Heart right ventricle (tissue), 16 donors: ENCODE data around the gene STK31. TPM values are rescaled to one million over a fixed set of nuclear protein-coding genes. Genes with fewer than 3 reads are reported as not detected.
"Not testable (repeated sequence)": the region's sequence is repeated elsewhere in the genome, so short reads cannot be mapped to it uniquely, and the experiment has no call there.

Experiments
- ATAC-seq, 8 donors: fragments of 200-7000 bp; cut with Tn5 transposase; one replicate each; pipeline ENCODE4 v1.9.1; 2020; ENCODE audit warnings: mild to moderate bottlenecking in 8 of 8, moderate library complexity in 8 of 8, moderate number of reproducible peaks in 1 of 8
- DNase-seq, 2 donors: peaks; one replicate each; pipeline ENCODE4 v3.0.0-alpha.2; 2020
- H3K27ac ChIP-seq, 10 donors: fragments of 200-600 bp; sonication (generic) in 2 of 10; one replicate each; pipeline versions ENCODE4 v1.5.0 to v1.8.0; 2020 to 2022; ENCODE audit warnings: mild to moderate bottlenecking in 3 of 10
- H3K27me3 ChIP-seq, 7 donors: fragments of 200-600 bp; one replicate each; pipeline ENCODE4 v1.8.0; 2021 to 2022; ENCODE audit warnings: mild to moderate bottlenecking in 2 of 7
- H3K36me3 ChIP-seq, 9 donors: fragments of 200-600 bp; sonication (generic) in 1 of 9; one replicate each; pipeline versions ENCODE4 v1.5.0 to v1.8.0; 2020 to 2022; ENCODE audit warnings: mild to moderate bottlenecking in 2 of 9
- H3K4me1 ChIP-seq, 9 donors: fragments of 200-600 bp; sonication (generic) in 1 of 9; one replicate each; pipeline versions ENCODE4 v1.5.0 to v1.8.0; 2020 to 2022; ENCODE audit warnings: mild to moderate bottlenecking in 4 of 9
- H3K4me3 ChIP-seq, 10 donors: fragments of 200-600 bp; sonication (generic) in 2 of 10; one replicate each; pipeline versions ENCODE4 v1.5.0 to v1.8.0; 2020 to 2022; ENCODE audit warnings: mild to moderate bottlenecking in 7 of 10, moderate library complexity in 2 of 10
- H3K9me3 ChIP-seq, 11 donors: fragments of 200-600 bp in 10 of 11; sonication (generic) in 2 of 11; one replicate each; pipeline versions ENCODE4 v1.5.0 to v1.8.0; 2013 to 2022; ENCODE audit warnings: mild to moderate bottlenecking in 2 of 11, control low read depth in 1 of 11, moderate library complexity in 1 of 11
- CTCF ChIP-seq, 9 donors: fragments of 200-600 bp; sonication (generic) in 2 of 9; IDR thresholded peaks; one replicate each; pipeline versions ENCODE4 v1.5.0 to v1.8.0; 2021 to 2022; ENCODE audit warnings: antibody characterized with exemption in 9 of 9, mild to moderate bottlenecking in 5 of 9, moderate library complexity in 1 of 9
- WGBS, 2 donors: extraction: QIAGEN DNeasy Blood & Tissue Kit; methylation state at CpG; one replicate each; pipeline ENCODE4 v1.1.7; 2013; ENCODE audit warnings: inconsistent platforms in 1 of 2; 5-methylcytosine and 5-hydroxymethylcytosine counted together
- intact Hi-C, 10 donors: fragments of 100-400 bp; cut with DNase I; formaldehyde crosslinking; loops; one replicate each; pipeline versions ENCODE4 v1.11.1 to v1.14.2; 2022
- polyA plus RNA-seq, 2 donors: library from polyadenylated mRNA; stranded (reverse); fragments of 200-250 nt; gene quantifications; one replicate each; pipeline ENCODE4 v1.2.3, GENCODE V29; 2013
- total RNA-seq, 10 donors: library from RNA; stranded (reverse); fragmentation: NEBNext Ultra II Directional in 3 of 10; extraction: Animal tissue kit (Norgen Biotek cat#: 25700) in 3 of 10; gene quantifications; one replicate each; pipeline versions ENCODE4 v1.2.1 to v1.2.4, GENCODE V29; 2021 to 2023
- donor health status: Arrhythmogenic right ventricular cardiomyopathy.
- donor health status: ischemic (EF 13 %, LVEDD 7.1; RV severe dilation, severe dysfunction).
- donor health status: healthy with polysubstance abuse.
- donor health status: DM: no; HTN: yes; CAD: no.
- donor health status: DM: no; HTN: no; CAD: no.
- donor health status: ischemic (EF 25% LVEDD 6.9; RV normal size, moderate dysfunction).
- donor health status: ischemic (EF 25% LVEDD 5.7; RV mildly dilated, moderate dysfunction).
- donor health status: healthy.
- donor health status: DM: yes; HTN: yes; CAD: no.
- donor health status: Ischemic cardiomyopathy.
- donor health status: ischemic (EF 35%, LVEDD 5.7; RV mildly dilated, moderate dysfunction).
- donor health status: nonischemic (EF 11% LVEDD 7.7; RV severe dilation, severe dysfunction).
- donor health status: DM: yes; HTN: yes; CAD: no.
- donor health status: PGD.
- donor health status: ischemic (EF 29% LVEDD 5.4; RV normal size, mild dysfunction).
- donor health status: nonischemic (EF 23%, LVEDD 6.1; RV moderate dilation, normal function).

Gene STK31
- total and polyA plus RNA-seq, 12 donors = 0.04 to 0.72 (median 0.20) TPM; not detected in 6

DNA sequence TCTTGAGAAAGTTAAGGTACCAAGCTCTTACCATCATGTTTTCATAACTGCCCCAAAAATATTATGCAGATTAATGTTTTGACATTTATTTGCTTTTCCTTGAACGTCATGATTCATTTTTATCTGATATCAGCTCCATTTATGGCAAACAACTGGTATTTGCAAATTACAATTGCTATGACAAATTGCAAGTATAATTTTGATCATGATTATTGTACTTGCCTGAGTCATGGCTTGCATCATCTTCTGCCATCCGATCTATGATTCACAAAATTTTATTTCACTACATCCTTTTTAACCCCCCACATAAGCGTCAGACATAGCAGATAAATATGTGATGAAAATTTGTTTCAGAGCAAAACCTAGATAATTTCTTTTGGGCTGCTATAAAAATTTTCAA lies 155.0 kb downstream of the STK31 start:
- intact Hi-C loops = no loop called here
- Histone ChIP-seq H3K27ac (no peak overlapping the region), H3K27me3 (no peaks in the 10 kb centered on the region), H3K36me3 (no peaks in the 10 kb centered on the region), H3K4me1 (no peaks in the 10 kb centered on the region), H3K4me3 (no peak overlapping the region), H3K9me3 (peaks cover 0 to 18% (median 0%) of the 10 kb centered on the region in 11 donors)
- 60 to 63% methylated on average over 3 of the region's 3 CpGs for WGBS, 2 donors
- TF ChIP-seq CTCF (IDR thresholded peaks at IDR 0.05) = no peak
- DNase-seq (no peak), ATAC-seq (no peak)

DNA sequence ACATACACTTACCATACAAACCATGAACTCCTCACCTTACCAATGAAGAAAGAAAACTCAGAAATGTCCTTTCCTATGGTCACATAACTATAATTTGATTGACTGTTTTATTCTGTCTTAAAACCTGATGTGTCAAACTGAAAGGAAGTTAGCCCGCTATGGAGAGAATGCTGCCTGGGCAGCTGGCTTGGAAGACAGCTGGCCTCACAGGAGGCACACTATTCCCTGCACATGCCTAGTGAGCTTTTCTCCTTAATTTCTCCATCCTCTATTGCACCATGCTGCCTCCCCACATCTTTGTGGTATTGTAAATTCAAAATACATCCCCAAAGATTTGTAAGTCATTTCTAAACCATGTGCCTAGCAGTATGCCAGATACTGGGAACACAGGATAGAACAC lies 163.3 kb downstream of the STK31 start:
- Histone ChIP-seq H3K4me1 (no peaks in the 10 kb centered on the region), H3K9me3 (peaks cover 0 to 11% (median 0%) of the 10 kb centered on the region in 11 donors), H3K36me3 (no peaks in the 10 kb centered on the region), H3K4me3 (no peak overlapping the region), H3K27me3 (no peaks in the 10 kb centered on the region), H3K27ac (no peak overlapping the region)
- ATAC-seq = no peak
- 70 to 89% methylated on average over 1 of the region's 1 CpG for WGBS, 2 donors
- no peak for DNase-seq
- intact Hi-C loops = no loop called here
- no peak for TF ChIP-seq CTCF (IDR thresholded peaks at IDR 0.05)

DNA sequence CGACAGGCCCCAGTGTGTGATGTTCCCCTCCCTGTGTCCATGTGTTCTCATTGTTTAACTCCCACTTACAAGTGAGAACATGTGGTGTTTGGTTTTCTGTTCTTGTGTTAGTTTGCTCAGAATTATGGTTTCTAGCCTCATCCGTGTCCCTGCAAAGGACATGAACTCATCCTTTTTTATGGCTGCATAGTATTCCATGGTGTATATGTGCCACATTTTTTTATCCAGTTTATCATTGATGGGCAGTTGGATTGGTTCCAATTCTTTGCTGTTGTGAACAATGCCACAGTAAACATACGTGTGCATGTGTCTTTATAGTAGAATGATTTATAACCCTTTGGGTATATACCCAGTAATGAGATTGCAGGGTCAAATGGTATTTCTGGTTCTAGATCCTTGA lies 166.5 kb downstream of the STK31 start:
- ATAC-seq, H3K4me1 ChIP-seq, H3K4me3 ChIP-seq, DNase-seq, H3K27ac ChIP-seq, H3K36me3 ChIP-seq, H3K27me3 ChIP-seq, intact Hi-C loops: not testable (repeated sequence)
- peaks cover 0 to 11% (median 0%) of the 10 kb centered on the region in 11 donors for H3K9me3 ChIP-seq
- WGBS, 2 donors = 73 to 82% methylated on average over 3 of the region's 3 CpGs

Other genes starting within 250 kb of the STK31 start
- gene IGF2BP3, start 239.7 kb upstream of the STK31 start, total RNA-seq = under 1 TPM in 3 of 10 donors, not detected in 7; 0.20 to 0.60 (median 0.49) TPM
- under 1 TPM in 1 of 2 donors, not detected in 1; 0.16 TPM for gene IGF2BP3, start 239.7 kb upstream of the STK31 start, polyA plus RNA-seq
- gene TRA2A, start 178.2 kb upstream of the STK31 start, total RNA-seq = 10 to 100 TPM; 26.9 to 38.3 (median 31.2) TPM
- gene TRA2A, start 178.2 kb upstream of the STK31 start, polyA plus RNA-seq = 10 to 100 TPM; 24.6 to 86.8 TPM
- 10 to 100 TPM in 3 of 10 donors, 1 to 10 TPM in 7; 6.7 to 11.9 (median 8.9) TPM for gene CCDC126, start 112.8 kb upstream of the STK31 start, total RNA-seq
- gene CCDC126, start 112.8 kb upstream of the STK31 start, polyA plus RNA-seq = 1 to 10 TPM; 2.9 to 5.4 TPM
- 1 to 10 TPM; 1.4 to 5.8 (median 4.2) TPM for gene FAM221A, start 30.0 kb upstream of the STK31 start, total RNA-seq
- 1 to 10 TPM; 4.1 to 6.8 TPM for gene FAM221A, start 30.0 kb upstream of the STK31 start, polyA plus RNA-seq